Inflammatory macrophage treated with lipopolysaccharide for 4 hours (primary cell): Measurements from ENCODE around the gene UMAD1.
"Not testable (repeated sequence)": the region's sequence is repeated elsewhere in the genome, so short reads cannot be mapped to it uniquely, and the experiment has no call there.

Source experiments
- DNase-seq: peaks from one replicate; pipeline ENCODE4 v3.0.0-alpha.2; 2020

Gene UMAD1

GRCh38 chr7:7769710-7770627 is 129.4 kb downstream of the UMAD1 start:
- no peak for DNase-seq

- no peak for DNase-seq
Measured at GRCh38 chr7:7771452-7771851, 130.9 kb downstream of the UMAD1 start.

GRCh38 chr7:7772397-7772821 is 131.9 kb downstream of the UMAD1 start:
- DNase-seq, result no peak

GRCh38 chr7:7773334-7774309 is 133.1 kb downstream of the UMAD1 start:
- DNase-seq, result no peak

- DNase-seq, result no peak
Measured at GRCh38 chr7:7779888-7780287, 139.3 kb downstream of the UMAD1 start.

- no peak for DNase-seq
Measured at GRCh38 chr7:7783001-7783400, 142.4 kb downstream of the UMAD1 start.

- DNase-seq, result no peak
Measured at GRCh38 chr7:7785344-7785973, 144.9 kb downstream of the UMAD1 start.

- DNase-seq, result no peak
Measured at GRCh38 chr7:7786595-7786994, 146.0 kb downstream of the UMAD1 start.

GRCh38 chr7:7789551-7789988 is 149.0 kb downstream of the UMAD1 start:
- DNase-seq, result no peak

GRCh38 chr7:7790041-7790741 is 149.6 kb downstream of the UMAD1 start:
- DNase-seq, result no peak

GRCh38 chr7:7791523-7791922 is 151.0 kb downstream of the UMAD1 start:
- DNase-seq, result no peak

- DNase-seq, result no peak
Measured at GRCh38 chr7:7792056-7792455, 151.5 kb downstream of the UMAD1 start.

GRCh38 chr7:7793249-7793648 is 152.7 kb downstream of the UMAD1 start:
- DNase-seq, result no peak

GRCh38 chr7:7793921-7794320 is 153.4 kb downstream of the UMAD1 start:
- no peak for DNase-seq

- DNase-seq, result no peak
Measured at GRCh38 chr7:7795203-7795602, 154.7 kb downstream of the UMAD1 start.

- peak; percentile 11 for DNase-seq
Measured at GRCh38 chr7:7795630-7796121, 155.1 kb downstream of the UMAD1 start.

GRCh38 chr7:7798510-7798909 is 158.0 kb downstream of the UMAD1 start:
- DNase-seq, result no peak

GRCh38 chr7:7799138-7799537 is 158.6 kb downstream of the UMAD1 start:
- DNase-seq, result no peak

GRCh38 chr7:7802531-7802930 is 162.0 kb downstream of the UMAD1 start:
- no peak for DNase-seq

GRCh38 chr7:7803715-7804178 is 163.2 kb downstream of the UMAD1 start:
- no peak for DNase-seq

- not testable (repeated sequence) for DNase-seq
Measured at GRCh38 chr7:7804822-7805221, 164.3 kb downstream of the UMAD1 start.
